Eye (tissue), 1 donor: ENCODE results near the gene HSDL1.

ENCODE experiments used
- DNase-seq: peaks from one replicate; pipeline ENCODE4 v3.0.0-alpha.2; 2015

HSDL1 gene

DNA sequence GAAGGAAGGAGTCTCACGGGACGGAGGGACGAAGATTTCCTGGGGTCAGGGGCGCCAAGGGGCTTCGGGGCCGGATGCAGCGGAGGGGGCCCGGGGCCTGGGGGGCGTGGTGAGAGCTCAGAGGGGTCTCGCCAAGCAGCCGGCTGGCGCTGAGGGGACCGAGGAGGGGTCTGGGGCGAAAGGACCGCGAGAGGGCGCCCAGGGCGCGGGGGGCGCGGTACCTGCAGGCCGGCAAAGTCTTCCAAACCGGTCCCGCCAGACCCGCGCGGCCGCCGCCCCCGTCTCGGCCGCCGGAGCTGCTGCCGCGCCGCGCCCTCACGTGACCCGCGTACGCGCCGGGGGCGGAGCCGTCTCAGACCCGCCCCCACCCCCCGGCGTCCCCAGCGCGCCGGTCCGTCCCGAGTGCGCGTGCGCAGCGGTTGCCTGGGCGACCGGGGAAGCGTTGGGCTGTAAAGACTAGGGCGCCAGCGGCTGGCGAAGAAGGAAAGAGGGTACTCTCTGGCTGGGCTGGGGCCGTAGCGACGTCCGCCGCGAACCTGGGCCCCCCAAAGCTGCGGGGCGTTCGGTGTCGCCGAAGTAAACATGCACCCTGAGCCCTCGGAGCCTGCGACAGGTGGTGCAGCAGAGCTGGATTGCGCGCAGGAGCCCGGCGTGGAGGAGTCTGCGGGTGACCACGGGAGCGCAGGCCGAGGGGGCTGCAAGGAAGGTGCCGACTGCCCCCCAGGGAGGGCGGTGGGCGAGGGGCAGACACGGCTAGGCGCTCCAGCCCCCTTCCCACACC, at the start of gene HSDL1, which contains the start of gene DNAAF1:
TSS of gene HSDL1 (minus strand) at position 319 of the 781 bp plus-strand sequence. CDS start 13,856 bp downstream, outside the sequence.
TSS of gene DNAAF1 (plus strand) at position 450 of the 781 bp plus-strand sequence. CDS start at position 583, 133 bp downstream.
- DNase-seq = peak; percentile 97

DNA sequence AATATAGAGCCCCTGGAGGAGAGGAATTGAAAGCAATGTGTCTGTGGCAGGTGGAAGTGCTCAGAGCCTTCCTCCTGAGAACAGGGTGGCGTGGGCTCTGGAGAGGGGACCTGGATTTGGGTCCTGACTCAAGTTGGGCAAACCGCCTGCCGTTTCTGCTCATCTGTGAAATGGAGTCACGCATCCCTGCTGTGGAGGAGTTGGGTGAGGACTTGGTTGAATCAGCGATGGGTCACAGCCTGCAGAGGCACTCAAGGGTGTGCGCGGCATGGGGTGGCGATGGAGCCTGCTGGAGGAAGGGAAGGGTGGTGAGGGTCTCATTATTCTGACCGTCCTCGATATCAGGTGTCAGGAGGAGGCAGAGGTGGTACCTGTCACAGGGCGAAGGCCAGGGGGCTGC, 49.0 kb upstream of the HSDL1 start:
- no peak for DNase-seq

- no peak for DNase-seq
Observed at GRCh38 chr16:84193480-84193879, 48.5 kb upstream of the HSDL1 start.

GRCh38 chr16:84191466-84191865, 46.5 kb upstream of the HSDL1 start:
- no peak for DNase-seq

- DNase-seq = no peak
Observed at GRCh38 chr16:84190731-84191388, 45.9 kb upstream of the HSDL1 start, which contains the start of gene ADAD2. TSS of gene ADAD2 (plus strand) at chr16:84191157. CDS start at chr16:84191231, 74 bp downstream.

DNA sequence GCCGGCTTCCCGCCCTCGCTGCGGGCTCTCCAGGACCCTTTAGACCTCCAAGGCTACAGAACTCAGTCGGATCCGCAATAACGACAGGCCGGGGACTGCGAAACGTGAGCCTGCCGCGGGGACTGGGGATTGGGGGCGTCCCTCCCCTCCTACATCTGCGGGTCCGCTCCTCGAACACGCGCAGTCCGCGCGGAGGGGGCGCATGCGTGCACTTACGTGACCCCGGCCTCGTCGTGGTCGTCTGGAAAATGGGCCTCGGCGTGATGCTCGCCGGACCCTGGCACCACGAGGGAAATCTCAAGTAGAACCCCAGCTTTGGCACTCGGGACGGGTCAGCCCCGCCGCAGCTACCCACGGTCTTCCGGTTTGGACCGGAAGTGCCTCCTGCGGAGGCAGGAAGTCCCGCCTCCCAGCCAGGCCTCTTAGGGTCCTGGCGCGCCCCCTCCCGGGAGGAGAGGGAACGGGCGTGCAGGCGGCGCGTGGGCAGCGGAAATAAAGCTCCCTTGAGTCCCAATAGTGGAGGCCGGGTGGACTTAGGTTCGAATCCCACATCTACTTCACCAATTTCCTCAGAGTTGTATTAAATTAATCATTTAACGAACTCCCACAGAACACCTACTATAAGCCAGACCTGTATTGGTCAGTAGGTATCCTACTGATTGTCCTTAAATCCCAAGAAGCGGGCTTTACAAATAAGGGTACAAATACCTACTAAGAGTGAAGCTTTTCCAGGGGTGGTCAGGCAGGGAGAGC, 41.9 kb upstream of the HSDL1 start, which contains the start of gene TAF1C:
TSS of gene TAF1C (minus strand) at position 373 of the 753 bp plus-strand sequence. CDS start 2,069 bp downstream, outside the sequence.
- DNase-seq = peak; percentile 98

DNA sequence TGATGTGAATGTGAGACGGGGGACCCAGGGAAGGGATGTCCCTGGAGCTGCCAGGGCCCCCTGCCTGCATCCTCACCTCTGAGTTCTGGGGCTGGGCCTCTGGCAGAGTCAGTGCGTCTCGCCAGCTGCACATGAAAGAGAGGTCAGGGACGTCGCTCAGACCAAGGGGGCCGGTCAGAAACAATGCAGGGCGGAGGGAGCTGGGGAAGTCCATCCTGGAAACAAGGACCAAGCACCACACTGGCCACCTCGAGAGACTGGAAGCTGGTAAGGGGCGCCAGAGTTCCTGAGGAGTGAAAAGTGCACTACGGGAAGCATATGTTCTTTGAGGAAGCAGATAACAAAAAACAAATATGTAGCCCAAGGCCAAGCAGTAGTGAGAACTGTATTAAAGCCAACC, 39.8 kb upstream of the HSDL1 start:
- DNase-seq = no peak

DNA sequence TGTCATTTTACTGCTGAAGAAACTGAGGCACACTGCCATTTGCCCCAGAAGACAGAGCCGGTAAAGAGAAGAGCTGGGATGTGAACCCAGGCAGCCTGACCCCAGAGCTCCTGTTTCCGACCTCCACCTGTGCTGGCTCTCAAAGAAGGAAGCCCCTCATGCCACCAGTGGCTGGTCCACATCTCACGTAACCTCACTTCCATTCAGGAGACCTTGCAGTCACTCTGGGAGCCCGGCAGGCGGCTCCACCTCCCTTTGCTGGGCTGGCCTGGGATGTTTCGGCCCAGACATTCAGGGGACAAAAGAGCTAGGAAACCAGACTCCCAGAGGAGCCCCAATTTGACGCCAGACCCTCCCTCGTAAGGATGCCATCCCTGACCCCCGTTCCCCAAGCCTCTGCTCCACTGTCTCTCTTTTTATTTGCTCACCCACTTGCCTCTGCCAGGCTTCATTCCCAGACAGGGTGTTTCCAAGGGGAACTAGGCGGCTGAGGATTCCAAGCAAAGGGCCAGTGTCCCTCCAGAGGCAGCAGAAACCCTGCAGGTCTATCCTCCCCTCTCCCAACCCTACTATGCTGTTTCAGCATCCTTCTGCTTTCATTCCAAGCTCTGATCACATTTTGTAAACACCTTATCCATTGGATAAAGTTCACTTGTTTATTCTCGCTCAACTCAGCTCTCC, 39.1 kb upstream of the HSDL1 start:
- no peak for DNase-seq

- no peak for DNase-seq
Observed at GRCh38 chr16:84183572-84183875, 38.5 kb upstream of the HSDL1 start.

- no peak for DNase-seq
Observed at GRCh38 chr16:84182680-84183571, 37.9 kb upstream of the HSDL1 start.

DNA sequence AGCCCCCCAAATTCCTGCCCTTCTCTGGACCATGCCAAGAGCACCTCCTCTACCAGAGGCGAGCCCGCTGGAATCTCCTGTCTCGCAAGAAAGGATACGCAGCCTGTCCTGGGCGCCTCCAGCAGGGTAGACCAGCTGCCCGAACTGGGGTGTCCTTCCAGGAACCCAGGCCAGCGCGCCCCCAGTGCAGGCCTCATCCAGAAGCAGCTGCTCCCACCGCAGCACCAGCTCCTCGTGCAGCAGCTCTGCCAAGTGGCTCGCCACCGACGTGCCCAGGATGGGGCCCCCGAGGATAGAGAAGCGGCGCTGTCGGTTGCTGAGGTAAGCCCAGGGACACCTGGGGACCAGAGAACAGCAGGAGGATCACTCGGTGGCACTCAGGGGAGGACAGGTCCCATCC, 37.1 kb upstream of the HSDL1 start:
- DNase-seq = no peak

DNA sequence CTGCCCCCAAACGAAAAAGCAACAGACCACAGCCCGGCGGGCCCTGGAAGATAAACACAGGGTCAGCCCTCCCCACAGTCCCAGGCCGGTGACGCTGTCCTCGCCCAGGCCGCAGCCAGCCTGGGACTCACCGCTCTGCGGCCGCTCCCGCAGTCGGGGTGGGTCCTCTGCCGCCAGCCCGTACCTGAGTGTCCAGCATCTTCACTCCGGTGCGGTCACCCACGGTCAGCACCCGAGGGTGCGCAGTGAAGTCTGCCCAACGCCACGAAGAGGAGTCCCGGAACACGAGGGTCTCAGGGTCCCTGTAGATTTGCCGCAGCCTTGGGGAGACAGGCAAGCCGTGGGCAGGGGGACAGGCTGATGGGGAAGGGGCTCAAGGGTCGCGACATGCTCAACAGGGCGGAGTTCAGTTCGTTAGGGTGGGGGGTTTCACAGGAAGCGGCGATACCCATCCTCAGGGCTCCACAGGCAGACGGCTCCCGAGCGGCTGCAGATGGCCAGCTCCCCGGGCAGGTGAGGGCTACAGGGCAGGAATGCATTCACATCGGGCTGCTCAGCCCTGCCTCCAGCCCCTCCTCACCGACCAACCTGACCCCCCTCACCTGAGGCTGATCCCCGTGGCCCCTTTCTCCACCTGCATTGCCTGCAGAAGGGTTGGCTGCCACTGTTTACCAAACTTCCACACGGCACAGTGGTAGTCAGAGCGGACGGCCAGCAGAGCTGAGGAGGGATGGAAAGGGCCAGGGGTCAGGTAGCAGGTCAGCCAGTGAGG, 36.4 kb upstream of the HSDL1 start:
- no peak for DNase-seq

GRCh38 chr16:84180519-84181140, 35.7 kb upstream of the HSDL1 start:
- no peak for DNase-seq

DNA sequence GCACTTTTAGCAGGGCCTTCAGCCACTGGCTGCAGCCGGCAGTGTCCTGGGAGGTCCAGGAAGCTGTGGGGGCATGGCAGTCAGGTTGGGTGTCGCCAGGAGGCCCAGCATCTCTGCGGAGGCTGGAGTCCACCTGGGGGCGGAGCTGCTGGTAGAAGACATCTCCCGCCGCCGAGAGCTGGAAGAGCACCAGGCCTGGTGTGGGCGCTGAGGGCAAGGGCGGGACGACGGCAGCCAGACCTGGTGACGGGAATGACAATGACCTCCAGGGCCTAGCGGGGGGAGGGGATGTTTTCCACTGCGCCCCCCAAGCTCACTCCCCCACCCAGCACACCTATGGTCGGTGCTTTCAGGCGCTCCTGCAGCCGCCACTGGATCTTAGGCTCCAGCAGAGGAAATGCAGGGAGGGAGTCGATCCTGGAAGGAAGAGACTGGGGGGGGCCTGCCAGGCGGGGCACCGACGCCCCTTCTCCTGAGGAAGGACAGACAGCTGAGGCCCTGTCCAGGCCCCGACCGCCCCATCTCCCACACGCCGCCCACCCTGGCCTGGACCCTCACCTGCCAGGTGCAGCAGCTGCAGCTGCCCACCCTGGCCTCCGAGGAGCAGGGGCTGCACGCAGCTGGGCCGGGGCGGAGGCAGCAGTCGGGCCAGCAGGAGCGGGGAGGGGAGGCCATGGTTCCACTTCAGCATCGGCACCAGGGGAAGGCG, 34.8 kb upstream of the HSDL1 start:
- DNase-seq = no peak

DNA sequence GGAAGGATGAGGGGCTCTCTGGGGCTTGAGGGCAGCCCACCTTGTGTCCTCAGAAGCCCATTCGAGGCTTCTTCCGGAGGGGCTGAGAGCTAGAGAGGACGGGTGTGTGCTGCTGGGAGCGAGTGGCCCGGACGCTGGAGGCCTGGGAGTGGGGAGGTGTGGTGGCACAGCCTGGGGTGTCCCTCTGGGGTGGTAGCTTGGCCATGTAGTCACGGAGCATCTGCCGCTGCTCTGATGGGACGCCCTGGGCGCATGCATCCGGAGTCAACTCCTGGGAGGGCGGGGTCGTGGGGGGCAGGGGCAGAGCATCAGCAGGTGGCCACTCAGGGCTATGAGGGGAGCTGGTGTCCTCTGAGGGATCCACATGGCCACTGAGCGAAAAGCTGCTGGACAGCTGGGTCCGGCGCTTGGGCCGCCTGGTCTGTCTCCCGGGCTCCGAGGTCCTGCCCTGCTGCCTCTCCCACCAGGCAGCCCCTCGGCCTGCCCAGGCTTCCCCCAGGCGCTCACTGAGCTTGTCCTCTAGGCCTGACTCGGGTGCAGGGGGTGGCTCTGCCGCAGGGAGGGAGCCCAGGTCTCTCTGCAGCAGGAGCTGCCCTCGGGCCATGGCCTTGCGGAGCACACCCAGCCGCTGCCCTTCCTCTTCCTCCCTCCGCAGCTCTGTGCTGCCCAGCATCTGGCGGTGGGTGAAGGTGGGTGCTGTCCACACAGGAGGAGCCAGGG, 34.1 kb upstream of the HSDL1 start:
- no peak for DNase-seq

GRCh38 chr16:84178146-84178765, 33.3 kb upstream of the HSDL1 start:
- no peak for DNase-seq

- no peak for DNase-seq
Observed at GRCh38 chr16:84177741-84178073, 32.7 kb upstream of the HSDL1 start.

GRCh38 chr16:84176192-84177053, 31.4 kb upstream of the HSDL1 start:
- no peak for DNase-seq
